GM19025 (cell line): Measurements from ENCODE around the gene TEAD3.
A peak's percentile ranks its signal among the peaks of the same experiment; 100 is the strongest.
"Not testable (repeated sequence)": the region's sequence is repeated elsewhere in the genome, so short reads cannot be mapped to it uniquely, and the experiment has no call there.

Experiments used
- ATAC-seq: cut with Tn5 transposase; IDR thresholded peaks from one replicate; pipeline ENCODE4 v1.9.1; 2021; ENCODE audit warnings: mild to moderate bottlenecking, low read depth, moderate library complexity; ENCODE audit not compliant: unreplicated experiment

TEAD3 gene

GRCh38 chr6:35496841-35497570 is at the start of gene TEAD3:
TEAD3 (minus strand) TSS chr6:35497079.
- ATAC-seq: peak; percentile 53

GRCh38 chr6:35544769-35545361 is 48.0 kb upstream of the TEAD3 start:
- no peak for ATAC-seq

GRCh38 chr6:35543459-35544193 is 46.7 kb upstream of the TEAD3 start:
- ATAC-seq: no peak

- no peak for ATAC-seq
These were observed 45.0 kb upstream of the TEAD3 start for GRCh38 chr6:35541836-35542235.

- ATAC-seq: no peak
These were observed 42.3 kb upstream of the TEAD3 start for GRCh38 chr6:35539223-35539622.

- not testable (repeated sequence) for ATAC-seq
These were observed 39.0 kb upstream of the TEAD3 start for GRCh38 chr6:35535847-35536246.

- no peak for ATAC-seq
These were observed 37.7 kb upstream of the TEAD3 start for GRCh38 chr6:35534407-35535170.

- ATAC-seq: no peak
These were observed 37.1 kb upstream of the TEAD3 start for GRCh38 chr6:35533981-35534380.

GRCh38 chr6:35532126-35532525 is 35.2 kb upstream of the TEAD3 start:
- ATAC-seq: no peak

- no peak for ATAC-seq
These were observed 27.6 kb upstream of the TEAD3 start for GRCh38 chr6:35524380-35525020.

GRCh38 chr6:35522660-35523658 is 26.1 kb upstream of the TEAD3 start:
- peak; percentile 60 for ATAC-seq

- no peak for ATAC-seq
These were observed 25.3 kb upstream of the TEAD3 start for GRCh38 chr6:35522151-35522550.

GRCh38 chr6:35521235-35521634 is 24.4 kb upstream of the TEAD3 start:
- no peak for ATAC-seq

- ATAC-seq: no peak
These were observed 22.6 kb upstream of the TEAD3 start for GRCh38 chr6:35519313-35520015.

- ATAC-seq: no peak
These were observed 21.9 kb upstream of the TEAD3 start for GRCh38 chr6:35518566-35519312.

GRCh38 chr6:35517978-35518377 is 21.1 kb upstream of the TEAD3 start:
- not testable (repeated sequence) for ATAC-seq

- ATAC-seq: no peak
These were observed 19.8 kb upstream of the TEAD3 start for GRCh38 chr6:35516712-35517111.

- not testable (repeated sequence) for ATAC-seq
These were observed 19.1 kb upstream of the TEAD3 start for GRCh38 chr6:35515939-35516338.
